K562 (cell line): ENCODE data around the gene CHRDL1. TPM values are rescaled to one million over a fixed set of nuclear protein-coding genes. Genes with fewer than 3 reads are reported as not detected.

ENCODE experiments used
- ATAC-seq: fragments of 200-7000 bp; cut with Tn5 transposase; 3 replicates; pipeline ENCODE4 v1.9.1; 2020; ENCODE audit warnings: moderate library complexity
- BruUV-seq: library from RNA; stranded (reverse); fragments of 400-500 nt; replicated peaks from 2 replicates; lab custom pipeline; 2021; lab: Mats Ljungman, UMichigan
- CTCF ChIA-PET: fragments of 300-600 bp; formaldehyde crosslinking; extraction: SDS; loops from one replicate; lab custom pipeline; 2021; ENCODE audit warnings: low intra/inter-chr PET ratio; lab: Yijun Ruan, JAX
- POLR2A ChIA-PET: fragments of 300-600, 350-650 bp; sonication (Branson Sonifier 250); formaldehyde crosslinking; extraction: SDS; loops from one replicate; lab custom pipeline; 2021; ENCODE audit warnings: antibody characterized with exemption, inconsistent platforms; lab: Yijun Ruan, JAX
- DNase-seq, 4 experiments: peaks; one replicate each; pipeline versions ENCODE4 v3.0.0 to v3.0.0-alpha.2; 2011 to 2018; ENCODE audit warnings: low spot score in 3 of 4, mixed read lengths in 3 of 4; ENCODE audit errors: extremely low read depth in 1 of 4
- FAIRE-seq: peaks from 2 replicates; lab custom pipeline; 2011; peaks lifted over from hg19 to GRCh38; lab: Jason Lieb, UNC
- H2AFZ ChIP-seq: 2 replicates; pipeline ENCODE4 v1.6.0; 2011; ENCODE audit warnings: low read depth, low read length, control low read depth, inconsistent platforms
- H3K27ac ChIP-seq: fragments of 200-600 bp; 3 replicates; pipeline ENCODE4 v1.8.0; 2011; ENCODE audit warnings: low read depth, mild to moderate bottlenecking, control low read depth, inconsistent platforms, low read length, moderate library complexity, mixed read lengths; ENCODE audit errors: extremely low read depth
- H3K27me3 ChIP-seq, 2 experiments: fragments of 300-600 bp in 1 of 2; 2 replicates in 1 of 2; 3 replicates in 1 of 2; pipeline versions ENCODE4 v1.6.0 to v1.8.0; 2011; ENCODE audit warnings: inconsistent platforms in 2 of 2, low read length in 2 of 2, mild to moderate bottlenecking in 1 of 2, mixed read lengths in 1 of 2, moderate library complexity in 1 of 2; ENCODE audit not compliant: control insufficient read depth in 2 of 2, insufficient read depth in 2 of 2
- H3K36me3 ChIP-seq: fragments of 300-600 bp; 3 replicates; pipeline ENCODE4 v1.8.0; 2011; ENCODE audit warnings: mild to moderate bottlenecking, low read length, inconsistent platforms; ENCODE audit not compliant: control insufficient read depth, insufficient read depth
- H3K4me1 ChIP-seq, 2 experiments: fragments of 200-600 bp in 1 of 2; replicated peaks in 1 of 2; 2 replicates in 1 of 2; 3 replicates in 1 of 2; pipeline versions ENCODE4 v1.5.1 to v1.8.0; 2011; ENCODE audit warnings: inconsistent platforms in 2 of 2, low read length in 2 of 2, mild to moderate bottlenecking in 1 of 2, mixed read lengths in 1 of 2, moderate library complexity in 1 of 2; ENCODE audit not compliant: control insufficient read depth in 2 of 2, insufficient read depth in 2 of 2
- H3K4me2 ChIP-seq: 2 replicates; pipeline ENCODE4 v1.6.1; 2011; ENCODE audit warnings: low read length, control low read depth, inconsistent platforms, mixed read lengths; ENCODE audit not compliant: insufficient read depth
- H3K4me3 ChIP-seq: fragments of 200-600 bp; sonication (generic), shearing (Covaris generic); 2 replicates; pipeline ENCODE4 v1.5.1; 2016; ENCODE audit warnings: control low read depth, inconsistent platforms
- H3K79me2 ChIP-seq: fragments of 200-600 bp; 3 replicates; pipeline ENCODE4 v1.8.0; 2011; ENCODE audit warnings: low read length, inconsistent platforms; ENCODE audit not compliant: control insufficient read depth, insufficient read depth
- H3K9ac ChIP-seq, 2 experiments: 2 replicates each; pipeline versions ENCODE4 v1.6.0 to v1.6.1; 2011; ENCODE audit warnings: low read depth in 2 of 2, low read length in 2 of 2, control low read depth in 1 of 2, inconsistent platforms in 1 of 2, mild to moderate bottlenecking in 1 of 2, mixed read lengths in 1 of 2; ENCODE audit not compliant: insufficient read depth in 1 of 2
- H3K9me1 ChIP-seq: one replicate; pipeline ENCODE4 v1.6.0; 2011; ENCODE audit warnings: inconsistent platforms, mild to moderate bottlenecking, low read length, moderate library complexity; ENCODE audit not compliant: control insufficient read depth, insufficient read depth
- H3K9me3 ChIP-seq: replicated peaks from 2 replicates; pipeline ENCODE4 v1.5.1; 2011; ENCODE audit warnings: low read depth, low read length, inconsistent platforms; ENCODE audit not compliant: control insufficient read depth, insufficient read depth
- H4K20me1 ChIP-seq: replicated peaks from 2 replicates; pipeline ENCODE4 v1.6.1; 2011; ENCODE audit warnings: low read length, inconsistent platforms, mixed read lengths; ENCODE audit not compliant: control insufficient read depth, insufficient read depth
- CBFA2T2 ChIP-seq: fragments of 450-650 bp; conservative IDR thresholded peaks from 2 replicates; pipeline ENCODE4 v1.6.1; 2017; ENCODE audit warnings: mild to moderate bottlenecking
- ELF2 ChIP-seq: fragments of 250-450 bp; sonication (Bioruptor Pico); IDR thresholded peaks from 2 replicates; pipeline ENCODE4 v1.5.0; 2021; ENCODE audit warnings: mild to moderate bottlenecking
- JUNB ChIP-seq: fragments of 450-650 bp; formaldehyde crosslinking; conservative IDR thresholded peaks from 2 replicates; pipeline ENCODE4 v1.4.0; 2020; ENCODE audit warnings: mild to moderate bottlenecking
- SETDB1 ChIP-seq: IDR thresholded peaks from one replicate; pipeline ENCODE4 v1.6.1; 2012; ENCODE audit warnings: low read length, control low read depth, inconsistent platforms
- SIN3A ChIP-seq, 2 experiments: fragments of 150-350 bp in 1 of 2; IDR thresholded peaks; 2 replicates each; pipeline ENCODE4 v1.6.1; 2011 to 2016; ENCODE audit warnings: borderline replicate concordance in 2 of 2, low read depth in 2 of 2, low read length in 2 of 2, mild to moderate bottlenecking in 2 of 2, moderate library complexity in 2 of 2; ENCODE audit not compliant: control insufficient read depth in 1 of 2
- SNIP1 ChIP-seq: fragments of 450-650 bp; IDR thresholded peaks from 2 replicates; pipeline ENCODE4 v1.7.1; 2017; ENCODE audit warnings: low read depth, mild to moderate bottlenecking
- ZNF780A ChIP-seq: fragments of 250-450 bp; sonication (Bioruptor Pico); IDR thresholded peaks from 2 replicates; pipeline ENCODE4 v1.5.0; 2021; ENCODE audit warnings: mild to moderate bottlenecking
- WGBS: fragments of 100-300 bp; shearing (Covaris generic); methylation state at CpG from one replicate; pipeline ENCODE4 v1.1.6; 2016; ENCODE audit warnings: low coverage, mixed read lengths; ENCODE audit not compliant: insufficient coverage; ENCODE audit errors: missing lambda C conversion rate; 5-methylcytosine and 5-hydroxymethylcytosine counted together
- in situ Hi-C: fragments of 300-500 bp; cut with MboI; formaldehyde crosslinking; loops from 4 replicates; pipeline ENCODE4 v1.15.0; 2018; ENCODE audit warnings: inconsistent platforms, mixed read lengths
- intact Hi-C: fragments of 100-400 bp; cut with micrococcal nuclease; formaldehyde crosslinking; loops from 2 replicates; pipeline ENCODE4 v1.14.2; 2022
- polyA plus RNA-seq, 8 experiments: library from polyadenylated mRNA; depleted of rRNA in 4 of 8; stranded (reverse) in 5 of 8; unstranded in 3 of 8; fragments of >200 nt; fragmentation: Nextera tagmentation in 2 of 8; fragmentation: Illumina TruSeq in 1 of 8; extraction: Ambion mirVana in 2 of 8; extraction: Trizol in 1 of 8; gene quantifications; 2 replicates each; pipeline versions ENCODE4 v1.2.1 to v1.2.3, GENCODE V29; 2011 to 2014; ENCODE audit warnings: inconsistent platforms in 1 of 8, missing spikeins in 1 of 8
- total RNA-seq, 7 experiments: library from RNA; depleted of rRNA in 6 of 7; stranded (reverse); fragments of >200 nt in 6 of 7; fragmentation: Illumina TruSeq in 2 of 7; extraction: Trizol in 2 of 7; gene quantifications; 2 replicates each; pipeline versions ENCODE4 v1.2.1 to v1.2.3, GENCODE V29; 2011 to 2021; ENCODE audit warnings: low replicate concordance in 1 of 7
- TF ChIP-seq, protein P1 (sequence below): sonication (generic); formaldehyde crosslinking; IDR thresholded peaks from 2 replicates; pipeline ENCODE4 v1.5.0; 2020; ENCODE audit warnings: missing genetic modification reagents

Gene CHRDL1
- total and polyA plus RNA-seq, 9 of the 15 experiments (the other 6 are each of a cell fraction or from before 2014, with no cell fraction given), result not detected

DNA sequence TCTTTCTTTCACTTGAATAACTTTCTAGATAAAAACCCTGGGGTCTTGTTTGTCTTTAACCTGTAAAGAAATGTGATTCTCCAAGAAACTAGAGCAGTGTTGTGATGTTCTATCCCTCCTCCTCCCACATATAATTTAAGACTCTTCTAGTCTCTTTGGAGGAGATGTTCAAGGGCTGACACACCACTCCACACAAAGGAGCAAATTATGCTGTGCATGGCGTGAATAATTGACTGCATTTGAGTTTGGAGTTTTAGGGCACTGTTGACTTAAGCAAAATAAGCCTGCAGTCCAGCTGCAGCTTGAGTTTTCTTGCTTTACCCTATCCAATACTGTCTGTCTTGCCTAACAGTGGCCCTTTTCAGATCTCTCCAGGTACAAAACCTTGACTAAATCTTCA, 119.7 kb downstream of the CHRDL1 start:
- POLR2A ChIA-PET, result no interaction called here
- Histone ChIP-seq H3K4me3 (no peak overlapping the region), H3K27me3 (no peaks in the 10 kb centered on the region), H3K4me2 (no peak overlapping the region), H3K36me3 (no peaks in the 10 kb centered on the region), H3K9me1 (no peaks in the 10 kb centered on the region), H3K79me2 (no peaks in the 10 kb centered on the region), H3K9me3 (no peaks in the 10 kb centered on the region), H3K27ac (no peak overlapping the region), H2AFZ (no peak overlapping the region), H4K20me1 (no peaks in the 10 kb centered on the region), H3K4me1 (no peaks in the 10 kb centered on the region), H3K9ac (no peak overlapping the region)
- no TSS peak for BruUV-seq
- ATAC-seq (no peak), FAIRE-seq (no peak), DNase-seq (no peak)
- CTCF ChIA-PET, result no interaction called here
- in situ Hi-C loops (no loop called here), intact Hi-C loops (no loop called here)
- WGBS, result 0% methylated on average over 1 of the region's 1 CpG
- TF ChIP-seq JUNB (CRISPR knock-in tag) (no peak), SIN3A (IDR thresholded peaks at IDR 0.05; ENCODE audit: borderline replicate concordance in 2 of 2, control insufficient read depth in 1 of 2, low read depth in 2 of 2, low read length in 2 of 2) (no peak), CBFA2T2 (no peak), SNIP1 (no peak), ELF2 (no peak), ZNF780A (CRISPR knock-in tag) (no peak), SETDB1 (no peak)
- TF ChIP-seq, protein P1, sequence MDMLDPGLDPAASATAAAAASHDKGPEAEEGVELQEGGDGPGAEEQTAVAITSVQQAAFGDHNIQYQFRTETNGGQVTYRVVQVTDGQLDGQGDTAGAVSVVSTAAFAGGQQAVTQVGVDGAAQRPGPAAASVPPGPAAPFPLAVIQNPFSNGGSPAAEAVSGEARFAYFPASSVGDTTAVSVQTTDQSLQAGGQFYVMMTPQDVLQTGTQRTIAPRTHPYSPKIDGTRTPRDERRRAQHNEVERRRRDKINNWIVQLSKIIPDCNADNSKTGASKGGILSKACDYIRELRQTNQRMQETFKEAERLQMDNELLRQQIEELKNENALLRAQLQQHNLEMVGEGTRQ, result no peak
